CD8-positive, alpha-beta memory T cell (primary cell): ENCODE measurements around the gene KLHL25. TPM values are rescaled to one million over a fixed set of nuclear protein-coding genes. Genes with fewer than 3 reads are reported as not detected.

Experiments
- CTCF ChIA-PET: fragments of 350-600 bp; sonication (Branson Sonifier 250); formaldehyde crosslinking; loops from one replicate; lab custom pipeline; 2021; ENCODE audit warnings: antibody characterized with exemption; lab: Charles Lee
- POLR2A ChIA-PET: fragments of 350-600 bp; sonication (Branson Sonifier 250); formaldehyde crosslinking; loops from one replicate; lab custom pipeline; 2021; ENCODE audit warnings: antibody characterized with exemption; lab: Charles Lee
- DNase-seq, 5 donors: peaks; one replicate each; pipeline versions ENCODE4 v3.0.0 to v3.0.0-alpha.2; 2020 to 2022; ENCODE audit warnings: mixed read lengths in 1 of 5
- H3K27ac ChIP-seq: one replicate; pipeline ENCODE4 v1.7.0; 2013; ENCODE audit warnings: low read depth, mild to moderate bottlenecking, low read length, moderate library complexity
- H3K27me3 ChIP-seq: 2 replicates; pipeline ENCODE4 v1.7.0; 2013; ENCODE audit warnings: low read length, mild to moderate bottlenecking; ENCODE audit not compliant: insufficient read depth, poor library complexity, severe bottlenecking
- H3K36me3 ChIP-seq: 2 replicates; pipeline ENCODE4 v1.7.0; 2013; ENCODE audit warnings: mild to moderate bottlenecking, low read length, moderate library complexity; ENCODE audit not compliant: insufficient read depth
- H3K4me1 ChIP-seq: 2 replicates; pipeline ENCODE4 v1.7.0; 2013; ENCODE audit warnings: mild to moderate bottlenecking, low read length, moderate library complexity; ENCODE audit not compliant: insufficient read depth
- H3K4me3 ChIP-seq: 2 replicates; pipeline ENCODE4 v1.7.0; 2013; ENCODE audit warnings: mild to moderate bottlenecking, low read length
- H3K9me3 ChIP-seq: 2 replicates; pipeline ENCODE4 v1.7.0; 2013; ENCODE audit warnings: mild to moderate bottlenecking, low read length
- H3K27ac Mint-ChIP-seq, 8 donors: one replicate each; pipeline ENCODE4 v1.8.0; 2020 to 2021; ENCODE audit warnings: mixed read lengths in 8 of 8, mild to moderate bottlenecking in 6 of 8, inconsistent platforms in 3 of 8, moderate library complexity in 3 of 8
- H3K27me3 Mint-ChIP-seq, 2 donors: one replicate each; pipeline ENCODE4 v1.8.0; 2020 to 2021; ENCODE audit warnings: mixed read lengths in 2 of 2, mild to moderate bottlenecking in 1 of 2, moderate library complexity in 1 of 2
- H3K36me3 Mint-ChIP-seq, 3 donors: one replicate each; pipeline ENCODE4 v1.8.0; 2020 to 2021; ENCODE audit warnings: mixed read lengths in 3 of 3, inconsistent platforms in 1 of 3, mild to moderate bottlenecking in 1 of 3
- H3K4me1 Mint-ChIP-seq, 3 donors: one replicate each; pipeline ENCODE4 v1.8.0; 2020 to 2021; ENCODE audit warnings: mixed read lengths in 3 of 3, inconsistent platforms in 1 of 3, mild to moderate bottlenecking in 1 of 3
- H3K4me3 Mint-ChIP-seq, 7 donors: one replicate each; pipeline ENCODE4 v1.8.0; 2020 to 2021; ENCODE audit warnings: mixed read lengths in 7 of 7, mild to moderate bottlenecking in 6 of 7, moderate library complexity in 4 of 7, inconsistent platforms in 2 of 7
- H3K9me3 Mint-ChIP-seq, 5 donors: one replicate each; pipeline ENCODE4 v1.8.0; 2020 to 2022; ENCODE audit warnings: mixed read lengths in 5 of 5, mild to moderate bottlenecking in 3 of 5, moderate library complexity in 2 of 5, inconsistent platforms in 1 of 5
- polyA plus RNA-seq: library from polyadenylated mRNA; unstranded; fragments of 300-500 nt; fragmentation: Illumina TruSeq; gene quantifications from one replicate; pipeline ENCODE4 v1.2.3, GENCODE V29; 2021
- total RNA-seq, 2 experiments: library from RNA; stranded (reverse); gene quantifications; one replicate each; pipeline ENCODE4 v1.2.3, GENCODE V29; 2021

KLHL25 gene
- total and polyA plus RNA-seq, 3 experiments from 2014 or later = 0.75 to 5.4 (median 5.1) TPM

DNA sequence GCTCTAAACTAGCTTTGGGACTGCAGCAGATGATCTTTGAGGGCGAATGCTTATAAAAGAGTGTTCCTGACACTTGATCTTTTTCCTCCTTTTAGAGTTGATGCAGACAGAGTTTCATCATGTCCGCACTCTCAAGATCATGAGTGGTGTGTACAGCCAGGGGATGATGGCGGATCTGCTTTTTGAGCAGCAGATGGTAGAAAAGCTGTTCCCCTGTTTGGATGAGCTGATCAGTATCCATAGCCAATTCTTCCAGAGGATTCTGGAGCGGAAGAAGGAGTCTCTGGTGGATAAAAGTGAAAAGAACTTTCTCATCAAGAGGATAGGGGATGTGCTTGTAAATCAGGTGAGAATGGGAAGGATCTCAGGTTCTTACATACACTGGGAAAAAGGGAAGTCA lies 75.7 kb downstream of the KLHL25 start:
- H3K4me1 ChIP-seq = peaks cover 8% of the 10 kb centered on the region
- no peak for DNase-seq
- peaks cover 36 to 78% (median 52%) of the 10 kb centered on the region in 3 donors for H3K4me1 Mint-ChIP-seq
- H3K27ac Mint-ChIP-seq = peak overlapping the region; percentile 35 to 90 (median 78)
- H3K27me3 ChIP-seq = no peaks in the 10 kb centered on the region
- no peak overlapping the region for H3K4me3 ChIP-seq
- POLR2A ChIA-PET = interaction anchor here (0.6 kb wide), 1 partner anchor 22 kb away, joined by 3 read pairs; no protein-coding TSS in a partner anchor
- CTCF ChIA-PET = interaction anchor here (1.0 kb wide), 1 partner anchor 29 kb away, joined by 3 read pairs; no protein-coding TSS in a partner anchor
- H3K27ac ChIP-seq = no peak overlapping the region
- no peaks in the 10 kb centered on the region for H3K9me3 ChIP-seq
- no peaks in the 10 kb centered on the region for H3K9me3 Mint-ChIP-seq
- H3K27me3 Mint-ChIP-seq = no peaks in the 10 kb centered on the region
- peaks cover 3 to 98% (median 42%) of the 10 kb centered on the region in 3 donors for H3K36me3 Mint-ChIP-seq
- H3K4me3 Mint-ChIP-seq = no peak overlapping the region
- H3K36me3 ChIP-seq = peaks cover 87% of the 10 kb centered on the region

DNA sequence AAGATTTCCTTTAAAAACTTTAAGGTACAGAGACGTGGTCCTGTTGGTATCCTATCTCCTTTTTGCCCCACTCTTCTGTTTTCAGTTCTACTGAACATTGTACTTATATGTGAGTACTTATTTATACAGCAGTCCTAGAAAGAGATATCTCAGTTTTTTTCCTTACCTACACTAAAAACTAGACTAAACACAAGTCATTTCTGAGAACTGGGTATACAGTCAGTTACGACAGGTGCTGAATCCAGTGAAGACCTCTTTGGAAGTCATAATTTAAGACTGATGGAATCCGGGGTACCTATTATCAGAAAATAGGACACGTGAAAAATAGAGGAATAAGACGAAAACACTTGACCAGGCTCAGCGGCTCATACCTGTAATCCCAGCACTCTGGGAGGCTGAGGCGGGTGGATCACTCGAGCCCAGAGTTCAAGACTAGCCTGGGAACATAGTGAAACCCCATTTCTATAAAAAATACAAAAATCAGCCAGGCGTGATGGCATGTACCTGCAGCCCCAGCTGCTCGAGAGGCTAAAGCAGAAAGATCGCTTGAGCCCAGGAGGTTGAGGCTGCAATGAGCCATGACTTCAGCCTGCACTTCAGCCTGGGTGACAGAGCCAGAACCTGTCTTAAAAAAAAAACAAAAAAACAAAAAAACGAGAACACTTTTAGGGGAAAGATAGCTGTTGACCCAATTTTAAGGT lies 76.3 kb downstream of the KLHL25 start:
- Mint-ChIP-seq H3K27me3 (no peaks in the 10 kb centered on the region), H3K4me3 (no peak overlapping the region), H3K9me3 (no peaks in the 10 kb centered on the region), H3K36me3 (peaks cover 3 to 99% (median 45%) of the 10 kb centered on the region in 3 donors), H3K4me1 (peaks cover 37 to 78% (median 53%) of the 10 kb centered on the region in 3 donors), H3K27ac (peak overlapping the region; percentile 74 to 84 (median 82))
- peaks cover 6% of the 10 kb centered on the region for H3K4me1 ChIP-seq
- H3K4me3 ChIP-seq = no peak overlapping the region
- H3K9me3 ChIP-seq = no peaks in the 10 kb centered on the region
- ChIA-PET POLR2A (interaction anchor here (0.6 kb wide), 1 partner anchor 22 kb away, joined by 3 read pairs; no protein-coding TSS in a partner anchor), CTCF (interaction anchor here (1.0 kb wide), 1 partner anchor 29 kb away, joined by 3 read pairs; no protein-coding TSS in a partner anchor)
- DNase-seq = no peak
- H3K36me3 ChIP-seq = peaks cover 89% of the 10 kb centered on the region
- H3K27ac ChIP-seq = no peak overlapping the region
- H3K27me3 ChIP-seq = no peaks in the 10 kb centered on the region

DNA sequence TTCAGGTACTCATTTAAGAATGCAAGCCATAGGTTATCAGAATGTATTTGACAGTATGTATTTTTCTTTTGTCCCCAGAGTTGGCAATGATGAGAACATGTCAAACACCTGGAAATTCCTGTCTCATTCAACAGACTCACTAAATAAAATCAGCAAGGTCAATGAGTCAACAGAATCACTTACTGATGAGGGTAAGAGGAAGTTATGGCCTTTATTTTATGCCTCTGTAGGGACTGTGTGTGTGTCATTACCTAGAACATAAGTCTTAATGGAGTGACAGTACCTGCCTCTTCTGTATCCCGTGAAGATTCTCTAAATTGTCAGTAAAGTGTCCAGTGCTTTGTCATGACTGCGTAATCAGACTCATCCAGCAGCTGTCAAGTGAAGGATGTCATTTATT lies 77.5 kb downstream of the KLHL25 start:
- H3K4me3 Mint-ChIP-seq = no peak overlapping the region

DNA sequence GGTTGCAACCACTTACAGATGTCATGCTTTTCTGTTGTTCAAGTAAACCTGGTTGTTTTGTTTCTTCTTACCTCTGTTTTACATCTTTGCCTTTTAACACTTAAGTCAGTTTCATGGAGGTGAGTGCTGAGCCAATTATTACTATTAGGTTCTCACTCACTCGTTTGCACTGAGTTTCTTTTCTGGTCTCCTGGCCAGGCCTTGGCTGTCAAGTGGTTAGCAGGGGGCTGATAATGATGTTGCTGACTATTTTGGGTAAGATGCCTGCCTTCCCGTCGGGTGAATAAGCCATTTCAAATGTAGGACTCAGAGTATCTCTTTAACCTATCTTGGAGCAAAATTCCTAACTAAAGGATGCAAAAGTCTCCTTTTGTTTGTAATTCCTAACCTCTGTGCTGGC lies 78.5 kb downstream of the KLHL25 start:
- Mint-ChIP-seq H3K4me1 (peaks cover 44 to 79% (median 55%) of the 10 kb centered on the region in 3 donors), H3K27me3 (no peaks in the 10 kb centered on the region), H3K4me3 (no peak overlapping the region), H3K9me3 (no peaks in the 10 kb centered on the region), H3K36me3 (peaks cover 3 to 98% (median 39%) of the 10 kb centered on the region in 3 donors), H3K27ac (peak overlapping the region; percentile 24 to 91 (median 81))
- Histone ChIP-seq H3K4me3 (no peak overlapping the region), H3K4me1 (no peaks in the 10 kb centered on the region), H3K9me3 (no peaks in the 10 kb centered on the region), H3K27me3 (no peaks in the 10 kb centered on the region), H3K36me3 (peaks cover 80% of the 10 kb centered on the region), H3K27ac (no peak overlapping the region)
- POLR2A ChIA-PET = no interaction called here
- CTCF ChIA-PET = interaction anchor here (1.8 kb wide), 1 partner anchor 14 kb away, joined by 6 read pairs; no protein-coding TSS in a partner anchor
- no peak for DNase-seq

More for the DNA sequence above, 77.5 kb downstream of the KLHL25 start:
- ChIA-PET CTCF (no interaction called here), POLR2A (no interaction called here)
- Histone ChIP-seq H3K9me3 (no peaks in the 10 kb centered on the region), H3K27ac (no peak overlapping the region), H3K27me3 (no peaks in the 10 kb centered on the region), H3K4me3 (no peak overlapping the region), H3K36me3 (peaks cover 85% of the 10 kb centered on the region), H3K4me1 (no peaks in the 10 kb centered on the region)
- Mint-ChIP-seq H3K27me3 (no peaks in the 10 kb centered on the region), H3K36me3 (peaks cover 3 to 98% (median 38%) of the 10 kb centered on the region in 3 donors), H3K27ac (peak overlapping the region; percentile 9 to 91 (median 81)), H3K9me3 (no peaks in the 10 kb centered on the region), H3K4me1 (peaks cover 37 to 79% (median 51%) of the 10 kb centered on the region in 3 donors)
- DNase-seq = no peak

DNA sequence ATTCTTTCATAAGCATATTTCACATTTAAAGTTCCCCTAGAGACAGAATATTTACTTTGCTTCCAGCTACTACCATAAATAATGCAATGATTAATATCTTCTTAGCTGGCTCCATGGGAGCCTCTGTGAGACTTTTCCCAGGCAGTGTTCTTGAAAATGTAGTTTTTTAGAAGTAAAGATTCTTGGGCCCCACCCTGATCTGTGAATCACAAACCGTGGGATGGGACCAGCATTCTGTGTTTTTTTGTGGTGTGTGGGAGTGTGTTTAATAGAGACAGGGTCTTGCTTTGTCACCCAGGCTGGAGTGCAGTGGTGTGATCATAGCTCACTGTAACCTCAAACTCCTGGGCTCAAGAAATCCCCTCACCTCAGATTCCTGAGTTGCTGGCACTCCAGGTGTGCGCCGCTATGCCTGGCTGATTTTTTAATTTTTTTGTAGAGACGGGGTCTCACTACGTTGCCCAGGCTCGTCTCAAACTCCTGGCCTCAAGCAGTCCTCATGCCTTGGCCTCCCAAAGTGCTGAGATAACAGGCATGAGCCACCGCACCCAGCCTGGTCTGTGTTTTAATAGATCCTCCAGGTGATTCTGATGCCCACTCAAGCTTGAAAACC lies 83.0 kb downstream of the KLHL25 start:
- no peaks in the 10 kb centered on the region for H3K27me3 ChIP-seq
- Mint-ChIP-seq H3K27me3 (no peaks in the 10 kb centered on the region), H3K9me3 (no peaks in the 10 kb centered on the region), H3K4me3 (peak overlapping the region in 2 of 7 donors; percentile 1 to 64), H3K36me3 (peaks cover 3 to 92% (median 26%) of the 10 kb centered on the region in 3 donors), H3K27ac (peak overlapping the region; percentile 20 to 82 (median 50)), H3K4me1 (peaks cover 70 to 90% (median 78%) of the 10 kb centered on the region in 3 donors)
- DNase-seq = no peak
- CTCF ChIA-PET = no interaction called here
- peaks cover 32% of the 10 kb centered on the region for H3K4me1 ChIP-seq
- POLR2A ChIA-PET = interaction anchor here (0.6 to 0.7 kb wide), 2 partner anchors 19 to 122 kb away, joined by 3 read pairs; no protein-coding TSS in a partner anchor
- H3K36me3 ChIP-seq = peaks cover 57% of the 10 kb centered on the region
- no peak overlapping the region for H3K4me3 ChIP-seq
- H3K9me3 ChIP-seq = no peaks in the 10 kb centered on the region
- H3K27ac ChIP-seq = no peak overlapping the region

DNA sequence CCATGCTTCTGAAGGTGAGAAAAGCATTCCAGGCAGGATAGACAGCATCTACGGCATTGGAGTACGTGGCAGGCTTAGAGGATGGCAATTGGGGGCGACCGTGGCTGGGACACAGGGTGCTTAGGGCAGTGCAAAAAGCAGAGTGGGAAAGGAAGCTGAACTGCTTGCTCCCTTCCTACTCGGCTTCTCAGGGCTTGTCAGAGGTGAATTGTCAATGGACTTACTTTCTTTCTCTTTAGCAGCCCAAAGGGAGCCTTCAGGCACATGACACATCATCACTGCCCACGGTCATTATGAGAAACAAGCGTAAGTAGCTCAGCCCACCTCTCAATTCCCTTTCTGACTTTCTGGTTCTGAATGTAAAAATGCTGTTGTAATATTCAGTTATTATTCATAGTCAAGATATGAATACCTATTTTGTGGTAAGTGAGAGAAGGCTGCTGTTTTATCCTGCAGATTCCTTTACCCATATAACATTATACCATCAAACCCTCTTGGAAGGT lies 84.3 kb downstream of the KLHL25 start:
- Histone ChIP-seq H3K27me3 (no peaks in the 10 kb centered on the region), H3K36me3 (peaks cover 46% of the 10 kb centered on the region), H3K27ac (no peak overlapping the region), H3K4me1 (peaks cover 45% of the 10 kb centered on the region), H3K9me3 (no peaks in the 10 kb centered on the region), H3K4me3 (no peak overlapping the region)
- Mint-ChIP-seq H3K4me3 (peak overlapping the region; percentile 2 to 67 (median 30)), H3K9me3 (no peaks in the 10 kb centered on the region), H3K27me3 (no peaks in the 10 kb centered on the region), H3K27ac (peak overlapping the region; percentile 72 to 98 (median 85)), H3K36me3 (peaks cover 0 to 87% (median 27%) of the 10 kb centered on the region in 3 donors), H3K4me1 (peaks cover 75 to 92% (median 85%) of the 10 kb centered on the region in 3 donors)
- CTCF ChIA-PET = interaction anchor here (0.8 to 1.7 kb wide), 2 partner anchors 14 to 221 kb away, joined by 3 to 4 read pairs; no protein-coding TSS in a partner anchor
- DNase-seq = no peak
- POLR2A ChIA-PET = interaction anchor here (0.5 kb wide), 1 partner anchor 331 kb away, joined by 4 read pairs; no protein-coding TSS in a partner anchor
